Heart right ventricle (tissue), 16 donors: ENCODE results near the gene FASN. TPM values are rescaled to one million over a fixed set of nuclear protein-coding genes. Genes with fewer than 3 reads are reported as not detected.

Experiments
- ATAC-seq, 8 donors: fragments of 200-7000 bp; cut with Tn5 transposase; one replicate each; pipeline ENCODE4 v1.9.1; 2020; ENCODE audit warnings: mild to moderate bottlenecking in 8 of 8, moderate library complexity in 8 of 8, moderate number of reproducible peaks in 1 of 8
- DNase-seq, 2 donors: peaks; one replicate each; pipeline ENCODE4 v3.0.0-alpha.2; 2020
- H3K27ac ChIP-seq, 10 donors: fragments of 200-600 bp; sonication (generic) in 2 of 10; one replicate each; pipeline versions ENCODE4 v1.5.0 to v1.8.0; 2020 to 2022; ENCODE audit warnings: mild to moderate bottlenecking in 3 of 10
- H3K27me3 ChIP-seq, 7 donors: fragments of 200-600 bp; one replicate each; pipeline ENCODE4 v1.8.0; 2021 to 2022; ENCODE audit warnings: mild to moderate bottlenecking in 2 of 7
- H3K36me3 ChIP-seq, 9 donors: fragments of 200-600 bp; sonication (generic) in 1 of 9; one replicate each; pipeline versions ENCODE4 v1.5.0 to v1.8.0; 2020 to 2022; ENCODE audit warnings: mild to moderate bottlenecking in 2 of 9
- H3K4me1 ChIP-seq, 9 donors: fragments of 200-600 bp; sonication (generic) in 1 of 9; one replicate each; pipeline versions ENCODE4 v1.5.0 to v1.8.0; 2020 to 2022; ENCODE audit warnings: mild to moderate bottlenecking in 4 of 9
- H3K4me3 ChIP-seq, 10 donors: fragments of 200-600 bp; sonication (generic) in 2 of 10; one replicate each; pipeline versions ENCODE4 v1.5.0 to v1.8.0; 2020 to 2022; ENCODE audit warnings: mild to moderate bottlenecking in 7 of 10, moderate library complexity in 2 of 10
- H3K9me3 ChIP-seq, 11 donors: fragments of 200-600 bp in 10 of 11; sonication (generic) in 2 of 11; one replicate each; pipeline versions ENCODE4 v1.5.0 to v1.8.0; 2013 to 2022; ENCODE audit warnings: mild to moderate bottlenecking in 2 of 11, control low read depth in 1 of 11, moderate library complexity in 1 of 11
- WGBS, 2 donors: extraction: QIAGEN DNeasy Blood & Tissue Kit; methylation state at CpG; one replicate each; pipeline ENCODE4 v1.1.7; 2013; ENCODE audit warnings: inconsistent platforms in 1 of 2; 5-methylcytosine and 5-hydroxymethylcytosine counted together
- intact Hi-C, 10 donors: fragments of 100-400 bp; cut with DNase I; formaldehyde crosslinking; loops; one replicate each; pipeline versions ENCODE4 v1.11.1 to v1.14.2; 2022
- polyA plus RNA-seq, 2 donors: library from polyadenylated mRNA; stranded (reverse); fragments of 200-250 nt; gene quantifications; one replicate each; pipeline ENCODE4 v1.2.3, GENCODE V29; 2013
- total RNA-seq, 10 donors: library from RNA; stranded (reverse); fragmentation: NEBNext Ultra II Directional in 3 of 10; extraction: Animal tissue kit (Norgen Biotek cat#: 25700) in 3 of 10; gene quantifications; one replicate each; pipeline versions ENCODE4 v1.2.1 to v1.2.4, GENCODE V29; 2021 to 2023
- TF ChIP-seq, protein P1 (sequence below), 9 donors: fragments of 200-600 bp; sonication (generic) in 2 of 9; IDR thresholded peaks; one replicate each; pipeline versions ENCODE4 v1.5.0 to v1.8.0; 2021 to 2022; ENCODE audit warnings: antibody characterized with exemption in 9 of 9, mild to moderate bottlenecking in 5 of 9, moderate library complexity in 1 of 9
- donor health status: Arrhythmogenic right ventricular cardiomyopathy.
- donor health status: ischemic (EF 13 %, LVEDD 7.1; RV severe dilation, severe dysfunction).
- donor health status: healthy with polysubstance abuse.
- donor health status: DM: no; HTN: yes; CAD: no.
- donor health status: DM: no; HTN: no; CAD: no.
- donor health status: ischemic (EF 25% LVEDD 6.9; RV normal size, moderate dysfunction).
- donor health status: ischemic (EF 25% LVEDD 5.7; RV mildly dilated, moderate dysfunction).
- donor health status: healthy.
- donor health status: DM: yes; HTN: yes; CAD: no.
- donor health status: Ischemic cardiomyopathy.
- donor health status: ischemic (EF 35%, LVEDD 5.7; RV mildly dilated, moderate dysfunction).
- donor health status: nonischemic (EF 11% LVEDD 7.7; RV severe dilation, severe dysfunction).
- donor health status: DM: yes; HTN: yes; CAD: no.
- donor health status: PGD.
- donor health status: ischemic (EF 29% LVEDD 5.4; RV normal size, mild dysfunction).
- donor health status: nonischemic (EF 23%, LVEDD 6.1; RV moderate dilation, normal function).

Gene FASN
- total and polyA plus RNA-seq, 12 donors, result 9.0 to 62.4 (median 20.4) TPM

GRCh38 chr17:82050761-82051641 lies 47.0 kb downstream of the FASN start:
- TF ChIP-seq, protein P1, sequence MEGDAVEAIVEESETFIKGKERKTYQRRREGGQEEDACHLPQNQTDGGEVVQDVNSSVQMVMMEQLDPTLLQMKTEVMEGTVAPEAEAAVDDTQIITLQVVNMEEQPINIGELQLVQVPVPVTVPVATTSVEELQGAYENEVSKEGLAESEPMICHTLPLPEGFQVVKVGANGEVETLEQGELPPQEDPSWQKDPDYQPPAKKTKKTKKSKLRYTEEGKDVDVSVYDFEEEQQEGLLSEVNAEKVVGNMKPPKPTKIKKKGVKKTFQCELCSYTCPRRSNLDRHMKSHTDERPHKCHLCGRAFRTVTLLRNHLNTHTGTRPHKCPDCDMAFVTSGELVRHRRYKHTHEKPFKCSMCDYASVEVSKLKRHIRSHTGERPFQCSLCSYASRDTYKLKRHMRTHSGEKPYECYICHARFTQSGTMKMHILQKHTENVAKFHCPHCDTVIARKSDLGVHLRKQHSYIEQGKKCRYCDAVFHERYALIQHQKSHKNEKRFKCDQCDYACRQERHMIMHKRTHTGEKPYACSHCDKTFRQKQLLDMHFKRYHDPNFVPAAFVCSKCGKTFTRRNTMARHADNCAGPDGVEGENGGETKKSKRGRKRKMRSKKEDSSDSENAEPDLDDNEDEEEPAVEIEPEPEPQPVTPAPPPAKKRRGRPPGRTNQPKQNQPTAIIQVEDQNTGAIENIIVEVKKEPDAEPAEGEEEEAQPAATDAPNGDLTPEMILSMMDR (IDR thresholded peaks at IDR 0.05), result no peak
- Histone ChIP-seq H3K4me1 (peaks cover 12 to 39% (median 28%) of the 10 kb centered on the region in 9 donors), H3K27me3 (no peaks in the 10 kb centered on the region), H3K27ac (peak overlapping the region in 8 of 10 donors; percentile 12 to 85 (median 66)), H3K4me3 (peak overlapping the region; percentile 73 to 97 (median 84)), H3K9me3 (no peaks in the 10 kb centered on the region), H3K36me3 (peaks cover 3 to 66% (median 18%) of the 10 kb centered on the region in 9 donors)
- 14 to 17% methylated on average over 59 to 79 of the region's 79 CpGs for WGBS, 2 donors
- DNase-seq, result no peak
- peak in 2 of 8 donors; percentile 14 to 21 for ATAC-seq
- intact Hi-C loops, result loop anchor here in 1 of 10 donors (5.0 kb wide), 1 partner anchor 46 kb away; the partner anchor contains the start of gene FASN

DNA sequence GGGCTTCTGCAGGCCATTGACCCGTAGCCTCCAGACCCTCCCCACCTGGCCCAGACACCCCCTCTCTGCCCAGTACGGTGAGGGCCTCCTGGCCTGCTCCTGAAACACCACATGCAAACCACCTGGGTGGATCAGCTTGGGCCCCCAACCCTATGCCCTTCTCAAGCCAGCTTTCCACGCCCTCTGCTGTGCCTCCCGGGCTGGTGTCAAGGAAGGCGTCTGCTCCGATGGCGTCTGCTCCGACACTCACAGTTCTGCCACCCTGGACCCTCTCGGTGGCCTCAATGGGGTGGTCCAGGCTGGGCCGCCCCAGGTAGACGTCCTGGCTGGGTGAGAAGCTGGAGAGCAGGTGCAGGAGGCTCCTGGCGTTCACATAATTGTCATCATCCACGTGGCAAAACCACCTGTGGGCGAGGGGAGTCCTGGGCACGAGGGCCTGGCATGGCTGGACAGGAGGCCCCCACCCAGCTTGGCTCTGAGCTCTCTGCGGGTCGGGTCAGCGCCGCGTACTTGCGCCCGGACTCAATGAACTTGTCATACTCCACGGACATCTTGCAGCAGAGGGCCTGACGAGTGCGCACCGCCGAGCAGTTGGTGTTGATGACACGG lies 47.8 kb downstream of the FASN start:
- DNase-seq (peak in 1 of 2 donors; percentile 7), ATAC-seq (no peak)
- H3K4me1 ChIP-seq, result peaks cover 12 to 39% (median 28%) of the 10 kb centered on the region in 9 donors
- peak overlapping the region in 4 of 10 donors; percentile 61 to 79 (median 70) for H3K27ac ChIP-seq
- H3K4me3 ChIP-seq, result peak overlapping the region in 9 of 10 donors; percentile 73 to 97 (median 86)
- intact Hi-C loops, result loop anchor here in 1 of 10 donors (5.0 kb wide), 1 partner anchor 47 kb away; the partner anchor contains the start of gene FASN
- TF ChIP-seq, protein P1 (IDR thresholded peaks at IDR 0.05), result no peak
- H3K27me3 ChIP-seq, result no peaks in the 10 kb centered on the region
- peaks cover 0 to 58% (median 18%) of the 10 kb centered on the region in 9 donors for H3K36me3 ChIP-seq
- no peaks in the 10 kb centered on the region for H3K9me3 ChIP-seq
- WGBS, 2 donors, result 90 to 91% methylated on average over 28 of the region's 28 CpGs

GRCh38 chr17:82049521-82049971 lies 48.5 kb downstream of the FASN start:
- ATAC-seq (peak in 1 of 8 donors; percentile 5), DNase-seq (peak in 1 of 2 donors; percentile 10)
- Histone ChIP-seq H3K4me1 (peaks cover 12 to 39% (median 28%) of the 10 kb centered on the region in 9 donors), H3K4me3 (no peak overlapping the region), H3K36me3 (peaks cover 0 to 51% (median 18%) of the 10 kb centered on the region in 9 donors), H3K9me3 (no peaks in the 10 kb centered on the region), H3K27ac (no peak overlapping the region), H3K27me3 (no peaks in the 10 kb centered on the region)
- TF ChIP-seq, protein P1 (IDR thresholded peaks at IDR 0.05), result no peak
- intact Hi-C loops, result loop anchor here in 1 of 10 donors (10.0 kb wide), 1 partner anchor 55 kb away; no protein-coding TSS in a partner anchor
- 97% methylated on average over 16 of the region's 16 CpGs for WGBS, 2 donors

DNA sequence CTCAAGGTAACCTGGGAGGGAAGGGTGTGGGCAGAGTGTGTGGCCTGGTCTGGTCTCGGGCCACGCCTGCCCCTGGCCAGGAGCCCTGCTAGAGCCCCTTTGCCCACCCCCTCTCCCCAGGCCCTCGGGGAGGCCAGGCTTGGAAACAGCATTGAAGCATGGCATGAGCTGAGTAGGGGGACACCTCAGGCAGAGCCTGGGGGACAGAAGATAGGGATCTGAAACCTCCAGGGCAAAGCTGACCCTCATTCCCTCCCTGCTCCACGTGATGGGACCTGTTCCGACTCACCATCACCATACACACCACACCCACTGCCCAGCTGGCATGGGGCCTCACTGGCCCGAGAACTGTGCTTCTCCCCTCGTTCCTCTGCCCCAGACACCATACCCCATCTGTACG lies 48.9 kb downstream of the FASN start:
- ATAC-seq, result no peak
- TF ChIP-seq, protein P1 (IDR thresholded peaks at IDR 0.05), result no peak
- Histone ChIP-seq H3K36me3 (peaks cover 0 to 47% (median 18%) of the 10 kb centered on the region in 9 donors), H3K4me1 (peaks cover 12 to 39% (median 28%) of the 10 kb centered on the region in 9 donors), H3K27ac (no peak overlapping the region), H3K4me3 (no peak overlapping the region), H3K9me3 (no peaks in the 10 kb centered on the region), H3K27me3 (no peaks in the 10 kb centered on the region)
- DNase-seq, result no peak
- intact Hi-C loops, result loop anchor here in 1 of 10 donors (10.0 kb wide), 1 partner anchor 56 kb away; no protein-coding TSS in a partner anchor
- 93% methylated on average over 8 of the region's 8 CpGs for WGBS, 2 donors
